SW480 (cell line): Measurements from ENCODE around the gene ATP13A3.
A peak's percentile ranks its signal among the peaks of the same experiment; 100 is the strongest.
"Not testable (repeated sequence)": the region's sequence is repeated elsewhere in the genome, so short reads cannot be mapped to it uniquely, and the experiment has no call there.

Experiments used
- DNase-seq: peaks from one replicate; pipeline ENCODE4 v3.0.0-alpha.2; 2016; ENCODE audit warnings: low spot score

Gene ATP13A3

DNA sequence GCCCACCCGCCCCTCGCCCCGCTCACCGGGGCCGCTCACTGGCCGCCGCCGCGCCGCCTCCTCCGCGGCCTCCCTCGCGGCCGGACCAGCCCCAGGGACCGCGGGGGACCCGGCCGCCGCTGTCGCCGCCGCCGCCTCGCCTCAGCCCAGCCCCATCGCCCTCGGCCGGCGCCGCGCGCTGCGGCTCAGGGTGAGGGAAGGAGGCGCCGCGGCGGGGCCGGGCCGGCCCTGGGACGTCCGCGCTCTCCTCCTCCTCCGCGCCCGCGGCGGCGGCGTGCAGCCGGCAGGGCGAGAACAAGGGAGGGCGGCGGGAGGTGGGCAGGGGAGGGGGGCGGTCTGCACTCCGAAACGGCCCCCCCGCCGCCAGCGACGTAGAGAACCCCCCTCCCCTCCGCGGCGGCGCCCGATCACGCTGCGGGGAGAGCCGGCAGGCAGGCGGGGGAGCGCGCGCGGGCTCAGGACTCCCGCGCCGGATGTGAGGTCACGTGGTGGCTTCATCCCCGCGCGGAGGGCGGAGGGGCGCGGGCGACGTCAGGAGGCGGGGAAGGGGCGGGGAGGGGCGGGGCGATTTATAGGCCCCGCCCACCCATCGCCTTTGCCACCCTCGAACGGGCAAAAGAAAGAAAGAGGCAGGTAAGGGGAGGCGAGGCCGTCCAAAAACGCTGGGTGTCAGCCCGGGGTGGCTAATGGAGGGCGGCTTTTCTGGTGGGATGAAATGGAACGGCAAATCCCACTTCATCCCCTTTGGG, at the start of gene ATP13A3:
Gene ATP13A3, minus strand, starts transcription at position 463 of the 749 bp plus-strand sequence. CDS start 24,812 bp downstream, outside the sequence.
- peak; percentile 90 for DNase-seq

- not testable (repeated sequence) for DNase-seq
Measured at GRCh38 chr3:194535199-194535598, 48.4 kb upstream of the ATP13A3 start.

DNA sequence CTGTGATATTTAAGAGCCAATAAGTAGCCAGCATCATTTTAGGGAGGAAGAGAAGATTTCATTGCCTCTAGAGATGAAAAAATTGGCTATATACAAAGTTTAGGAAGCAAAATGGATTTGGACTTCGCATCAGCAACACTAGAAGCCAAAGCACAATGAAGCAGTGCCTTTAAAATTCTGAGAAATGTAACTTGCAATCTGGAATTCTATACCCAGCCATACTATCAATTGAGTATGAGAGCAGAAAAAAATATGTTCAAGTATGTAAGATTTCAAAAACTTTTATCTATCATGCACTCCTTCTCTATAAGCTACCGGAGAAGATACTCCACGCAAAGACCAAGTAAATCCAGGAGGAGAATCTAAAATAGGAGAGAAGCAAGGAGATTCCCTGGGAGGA, 47.4 kb upstream of the ATP13A3 start:
- no peak for DNase-seq

- no peak for DNase-seq
Measured at GRCh38 chr3:194532591-194532990, 45.8 kb upstream of the ATP13A3 start.

- no peak for DNase-seq
Measured at GRCh38 chr3:194527726-194528125, 40.9 kb upstream of the ATP13A3 start.

DNA sequence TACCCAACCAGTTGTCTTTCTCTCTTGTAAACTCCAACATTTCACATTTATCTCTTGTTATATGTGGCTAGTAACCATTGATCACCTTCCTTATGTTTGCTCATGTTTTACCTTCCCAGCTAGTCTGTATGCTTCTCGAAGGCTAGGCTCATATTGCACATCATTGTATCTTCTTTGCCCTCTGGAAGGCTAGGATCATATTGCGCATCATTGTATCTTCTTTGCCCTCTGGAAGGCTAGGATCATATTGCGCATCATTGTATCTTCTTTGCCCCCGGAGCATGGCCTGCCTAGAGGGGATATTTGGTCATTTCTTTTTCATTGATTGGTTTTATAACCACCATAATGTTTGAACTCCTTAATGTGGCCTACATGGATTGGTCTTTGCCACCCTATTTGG, 39.4 kb upstream of the ATP13A3 start:
- no peak for DNase-seq

DNA sequence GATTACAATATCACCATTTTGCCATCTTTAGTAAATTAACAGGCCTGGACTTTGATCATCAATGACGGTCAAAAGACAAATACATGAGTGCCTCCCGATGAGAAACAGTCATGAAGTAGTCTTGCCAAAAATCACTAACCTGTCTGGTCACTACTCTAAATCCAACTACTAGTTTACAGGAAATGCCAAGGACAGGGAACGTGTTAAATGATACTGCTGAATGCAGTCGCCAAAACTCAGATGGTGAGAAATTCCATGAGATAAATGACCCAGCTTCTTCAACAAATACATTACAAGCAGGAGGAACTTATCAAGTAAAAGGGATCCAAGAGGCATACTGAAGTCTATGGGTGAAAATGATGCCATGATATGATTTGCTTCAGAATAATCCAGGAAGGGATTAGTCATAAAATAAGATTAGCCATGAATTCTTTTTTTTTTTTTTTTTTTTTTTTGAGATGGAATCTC, 35.8 kb upstream of the ATP13A3 start:
- DNase-seq = no peak

- no peak for DNase-seq
Measured at GRCh38 chr3:194521510-194522260, 34.9 kb upstream of the ATP13A3 start.

- not testable (repeated sequence) for DNase-seq
Measured at GRCh38 chr3:194520682-194521162, 33.9 kb upstream of the ATP13A3 start.

GRCh38 chr3:194520201-194520600, 33.4 kb upstream of the ATP13A3 start:
- not testable (repeated sequence) for DNase-seq

- no peak for DNase-seq
Measured at GRCh38 chr3:194518652-194519051, 31.9 kb upstream of the ATP13A3 start.

DNA sequence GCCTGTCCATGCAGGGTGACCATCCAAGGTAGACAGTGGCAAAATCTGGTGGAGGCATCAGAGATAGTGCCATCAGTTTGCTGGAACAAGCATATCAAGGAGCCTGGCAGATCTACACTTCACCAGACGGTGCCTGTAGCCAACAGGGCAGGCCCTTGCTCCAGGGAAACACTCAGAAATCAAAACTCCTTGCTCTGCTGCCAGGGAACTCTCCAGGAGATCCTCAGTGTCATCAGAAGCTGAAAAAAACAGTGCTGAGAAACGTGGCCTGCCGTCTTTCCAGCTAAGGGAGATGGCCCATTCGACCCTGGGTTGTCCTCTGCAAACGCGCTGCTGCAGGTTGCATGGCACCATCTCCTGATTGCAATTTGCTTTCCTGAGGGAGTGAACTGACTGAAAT, 30.5 kb upstream of the ATP13A3 start:
- no peak for DNase-seq

DNA sequence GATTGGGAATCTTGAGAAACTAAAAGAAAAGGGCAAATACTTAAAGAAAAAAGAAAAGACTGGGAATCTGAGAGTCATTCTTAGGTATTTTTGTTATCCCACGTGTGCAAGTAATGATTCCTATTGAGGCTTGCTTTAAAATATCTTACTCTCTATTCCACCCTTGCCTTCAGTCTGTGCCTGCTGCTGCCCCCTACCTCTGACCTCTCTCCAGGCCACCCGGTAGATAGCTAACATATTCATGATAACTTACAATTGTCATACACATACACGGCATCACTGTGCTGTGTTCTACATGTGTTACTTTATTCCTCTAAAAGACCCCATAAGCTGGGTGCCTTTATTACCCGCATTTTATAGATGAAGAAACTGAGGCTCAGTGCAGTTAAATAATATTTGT, 27.8 kb upstream of the ATP13A3 start:
- DNase-seq = no peak

DNA sequence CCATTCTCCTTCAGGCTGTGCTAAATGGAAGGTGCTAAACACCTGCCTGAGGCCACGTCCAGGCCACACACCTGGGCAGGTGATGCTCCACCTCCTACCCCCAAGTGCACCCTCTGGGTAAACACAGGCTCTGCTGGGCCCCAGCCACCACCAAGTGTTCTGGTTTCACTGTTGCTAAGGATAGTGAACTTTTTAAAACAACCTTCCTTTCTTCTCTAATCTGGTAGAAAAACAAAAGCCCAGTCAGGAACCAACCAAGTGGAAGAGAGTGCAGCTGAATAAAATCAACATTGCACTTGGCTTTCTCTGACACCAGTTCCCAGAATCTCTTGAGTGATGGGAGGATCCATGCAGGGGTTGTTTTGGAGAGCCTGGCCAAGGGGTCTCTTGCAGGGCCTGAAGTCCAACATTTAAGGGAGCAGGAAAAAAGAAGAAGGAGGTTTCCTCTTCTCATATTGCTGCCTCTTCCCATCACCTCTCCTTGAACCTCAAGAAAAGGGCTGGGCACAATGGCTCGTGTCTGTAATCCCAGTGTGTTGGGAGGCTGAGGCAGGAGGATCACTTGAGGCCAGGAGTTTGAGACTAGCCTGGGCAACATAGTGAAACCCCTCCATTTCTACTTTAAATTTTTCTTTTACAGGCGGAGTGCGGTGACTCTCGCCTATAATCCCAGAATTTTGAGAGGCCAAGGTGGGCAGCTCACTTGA, 26.2 kb upstream of the ATP13A3 start:
- no peak for DNase-seq

- no peak for DNase-seq
Measured at GRCh38 chr3:194508491-194509453, 22.0 kb upstream of the ATP13A3 start.

GRCh38 chr3:194507571-194507970, 20.8 kb upstream of the ATP13A3 start:
- DNase-seq = no peak

DNA sequence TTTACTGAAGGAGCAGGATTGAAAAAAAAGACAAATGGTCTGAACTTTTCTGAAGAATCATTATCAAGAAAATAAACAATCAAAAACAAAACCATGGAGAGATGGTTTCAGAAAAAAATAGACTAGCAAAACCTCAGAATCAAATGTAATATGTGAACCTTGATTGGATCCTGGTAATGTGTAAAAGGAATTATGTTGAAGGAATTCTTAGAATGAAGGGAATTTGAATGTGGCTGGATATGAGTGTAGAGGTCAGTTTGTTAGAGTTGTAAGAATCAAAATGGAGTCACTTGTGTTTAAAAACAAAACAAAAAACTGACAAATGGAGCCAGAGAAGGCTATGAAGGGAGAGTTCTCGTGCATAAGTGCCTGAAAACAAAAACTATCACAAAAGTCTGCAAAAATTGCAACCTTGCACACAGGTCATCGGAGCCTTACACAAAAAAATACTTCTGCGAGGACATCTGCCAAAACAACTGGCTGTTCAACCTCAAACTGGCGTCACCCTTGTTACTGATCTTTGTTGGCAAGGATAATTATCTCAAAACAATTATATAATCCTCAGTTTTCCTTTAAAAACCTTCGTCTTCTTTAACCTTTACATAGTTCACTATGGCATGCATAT, 19.1 kb upstream of the ATP13A3 start:
- no peak for DNase-seq

GRCh38 chr3:194504861-194505260, 18.1 kb upstream of the ATP13A3 start:
- no peak for DNase-seq

DNA sequence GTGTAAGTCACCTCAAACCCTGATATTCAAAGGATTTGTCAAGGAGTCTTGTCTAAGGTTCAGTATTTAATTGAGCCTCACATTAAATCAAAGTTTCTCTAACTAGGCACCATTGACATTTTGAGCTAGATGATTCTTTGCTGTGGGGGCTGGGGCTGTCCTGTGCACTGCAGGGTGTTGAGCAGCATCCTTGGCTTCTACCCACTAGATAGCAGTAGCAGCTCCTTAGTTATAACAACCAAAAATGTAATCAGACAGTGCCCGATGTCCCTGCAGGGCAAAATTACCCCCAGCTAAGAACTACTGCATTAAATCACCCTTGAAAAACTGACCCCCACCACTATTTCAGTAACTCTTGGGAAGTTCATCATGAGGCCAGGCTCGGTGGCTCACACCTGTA, 17.3 kb upstream of the ATP13A3 start:
- DNase-seq = no peak

DNA sequence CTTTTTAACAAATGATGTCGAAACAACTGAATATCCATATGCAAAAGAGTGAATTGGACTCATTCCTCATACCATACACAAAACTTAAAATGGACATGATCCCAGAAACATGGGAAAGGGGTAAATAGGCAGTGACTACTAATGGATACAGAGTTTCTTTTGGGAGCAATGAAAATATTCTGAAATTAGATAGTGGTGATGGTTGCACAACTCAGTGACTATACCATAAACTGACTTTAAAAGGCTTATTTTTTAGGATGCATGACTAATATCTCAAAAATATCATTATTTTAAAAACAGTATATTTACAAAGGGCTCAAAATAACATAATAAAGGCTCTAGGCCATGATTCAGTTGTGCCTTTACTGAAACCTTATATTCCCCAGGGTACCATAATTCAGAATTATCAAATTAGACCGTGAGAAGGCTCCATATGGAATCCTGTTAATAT, 16.3 kb upstream of the ATP13A3 start:
- DNase-seq = no peak

DNA sequence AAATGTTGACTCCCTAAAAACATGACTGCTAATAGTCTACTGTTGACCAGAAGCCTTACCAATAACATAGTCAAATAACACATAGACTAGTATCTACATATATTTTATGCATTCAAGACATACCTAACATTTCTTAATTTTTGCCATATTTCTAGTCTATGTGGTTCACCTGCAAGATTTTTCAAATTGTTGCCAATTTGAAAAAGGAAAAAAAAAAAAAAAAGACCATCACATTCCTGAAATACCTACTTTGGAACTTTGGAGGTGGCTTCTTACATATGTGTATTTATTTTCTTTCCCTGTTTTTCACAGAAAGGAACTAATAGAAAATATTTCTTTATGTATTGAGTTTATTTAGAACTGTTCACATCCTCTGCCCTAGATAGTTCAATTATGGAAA, 13.4 kb upstream of the ATP13A3 start:
- no peak for DNase-seq
